HG03460 (cell line): Measurements from ENCODE around the gene KRTAP19-1.
"Not testable (repeated sequence)": the region's sequence is repeated elsewhere in the genome, so short reads cannot be mapped to it uniquely, and the experiment has no call there.

Experiments
- ATAC-seq: cut with Tn5 transposase; IDR thresholded peaks from one replicate; pipeline ENCODE4 v1.9.1; 2021; ENCODE audit not compliant: unreplicated experiment

KRTAP19-1 gene

DNA sequence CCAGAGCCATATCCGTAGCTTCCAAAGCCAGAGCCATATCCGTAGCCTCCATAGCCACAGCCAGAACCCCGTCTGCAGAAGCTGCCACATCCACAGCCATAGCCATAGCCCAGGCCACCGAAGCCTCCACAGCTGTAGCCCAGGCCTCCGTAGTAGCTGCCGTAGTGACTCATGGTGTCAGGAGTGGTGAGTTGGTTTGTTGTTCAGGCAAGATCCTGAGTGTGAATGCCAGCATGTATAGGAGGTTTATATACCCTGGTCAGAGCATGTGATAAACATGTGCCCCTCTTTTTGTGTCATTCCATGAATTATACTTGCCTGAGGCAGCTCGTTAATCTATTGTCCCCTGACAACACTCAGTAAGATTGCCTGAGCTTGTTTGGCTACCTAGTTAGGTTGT is at the start of gene KRTAP19-1:
KRTAP19-1 (minus strand) TSS at position 223 of the 400 bp plus-strand sequence; CDS start at position 173, 50 bp downstream.
- no peak for ATAC-seq

DNA sequence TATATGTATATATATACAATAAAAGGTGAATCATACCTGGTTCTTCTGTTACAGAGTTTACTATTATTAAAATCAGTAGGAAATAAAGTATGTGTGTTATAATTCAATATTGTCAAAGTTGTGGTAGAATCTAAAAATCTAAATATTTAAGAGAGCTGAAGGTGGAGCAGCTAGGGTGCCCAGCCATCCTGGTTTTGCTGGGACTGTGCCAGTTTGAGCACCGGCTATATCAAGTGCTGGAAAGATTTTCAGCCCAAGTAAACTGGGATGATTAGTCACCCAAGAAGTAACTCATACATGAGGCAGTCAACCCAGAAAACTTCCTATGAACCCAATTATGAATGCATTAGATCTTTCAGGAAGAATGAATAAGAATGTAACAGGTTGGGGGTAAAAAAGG is 38.7 kb upstream of the KRTAP19-1 start:
- ATAC-seq, result no peak

DNA sequence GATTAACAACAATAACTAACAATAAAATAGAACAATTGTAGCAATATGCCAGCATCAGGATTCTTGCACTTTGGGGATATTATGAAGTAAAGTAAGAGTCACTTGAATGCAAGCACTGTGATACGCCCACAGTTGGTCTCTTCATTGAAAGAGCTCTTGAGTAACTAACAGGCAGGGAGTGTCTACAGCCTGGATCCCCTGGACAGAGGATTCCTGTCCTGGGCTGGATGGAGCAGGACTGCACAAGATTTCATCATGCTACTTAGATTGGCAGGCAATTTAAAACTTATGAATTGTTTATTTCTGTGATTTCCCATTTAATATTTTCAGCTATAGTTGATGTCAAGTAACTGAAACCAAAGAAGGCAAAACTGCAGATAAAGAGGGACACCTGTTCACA is 35.5 kb upstream of the KRTAP19-1 start:
- ATAC-seq, result no peak

DNA sequence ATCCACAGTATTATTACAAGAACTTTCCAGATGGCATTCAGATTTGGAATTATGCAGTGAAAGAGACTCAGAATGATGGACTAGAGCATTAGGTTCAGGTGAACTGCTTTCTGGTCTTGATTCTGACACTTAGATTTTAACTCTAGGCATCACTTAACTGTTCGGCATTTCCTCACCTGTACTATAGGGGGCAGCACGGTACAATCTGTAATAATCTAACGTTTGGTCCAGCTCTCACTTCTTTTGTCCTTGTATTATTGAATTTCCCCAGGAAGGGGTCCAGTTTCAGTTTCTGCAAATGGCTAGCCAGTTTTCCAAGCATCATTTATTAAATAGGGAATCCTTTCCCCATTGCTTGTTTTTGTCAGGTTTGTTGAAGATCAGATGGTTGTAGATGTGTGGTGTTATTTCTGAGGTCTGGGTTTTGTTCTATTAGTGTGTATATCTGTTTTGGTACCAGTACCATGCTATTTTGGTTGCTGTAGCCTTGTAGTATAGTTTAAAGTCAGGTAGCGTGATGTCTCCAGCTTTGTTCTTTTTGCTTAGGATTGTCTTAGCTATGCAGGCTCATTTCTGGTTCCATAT is 25.5 kb upstream of the KRTAP19-1 start:
- ATAC-seq, result not testable (repeated sequence)

DNA sequence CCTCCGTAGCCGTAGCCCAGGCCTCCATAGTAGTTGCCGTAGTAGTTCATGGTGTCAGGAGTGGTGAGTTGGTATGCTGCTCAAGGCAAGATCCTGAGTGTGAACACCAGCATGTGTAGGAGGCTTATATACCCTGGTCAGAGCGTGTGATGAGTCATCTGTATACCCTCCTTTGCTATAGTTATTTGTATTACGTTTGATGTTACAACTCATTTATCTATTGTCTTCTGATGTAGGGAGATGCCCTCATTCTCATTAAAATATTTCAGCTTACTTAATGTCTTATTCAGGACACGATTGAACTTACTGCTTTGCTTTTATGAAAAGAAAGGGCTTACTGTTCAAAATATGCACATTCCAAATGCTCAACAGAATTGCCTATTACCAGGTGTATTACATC is 21.9 kb upstream of the KRTAP19-1 start, which contains the start of gene KRTAP19-5:
KRTAP19-5 (minus strand) TSS at position 101 of the 400 bp plus-strand sequence; CDS start at position 50, 51 bp downstream.
- no peak for ATAC-seq

DNA sequence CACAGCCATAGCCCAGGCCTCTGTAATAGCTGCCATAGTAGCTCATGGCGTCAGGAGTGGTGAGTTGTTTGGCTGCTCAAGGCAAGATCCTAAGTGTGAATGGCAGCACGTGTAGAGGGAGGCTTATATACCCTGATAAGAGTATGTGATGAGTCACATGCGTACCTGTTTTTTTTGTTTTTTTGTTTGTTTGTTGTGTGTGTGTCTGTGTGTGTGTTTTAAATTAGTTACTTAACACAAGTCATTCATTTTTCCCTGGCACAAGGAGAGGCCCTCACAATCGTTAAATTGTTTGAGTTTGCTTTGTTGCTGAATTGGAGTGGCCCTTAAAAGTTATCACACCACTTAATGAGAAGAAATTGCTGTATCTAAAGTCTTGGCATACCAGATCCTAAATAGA is 16.9 kb upstream of the KRTAP19-1 start, which contains the start of gene KRTAP19-4:
KRTAP19-4 (minus strand) TSS at position 101 of the 400 bp plus-strand sequence; CDS start at position 46, 55 bp downstream.
- no peak for ATAC-seq

DNA sequence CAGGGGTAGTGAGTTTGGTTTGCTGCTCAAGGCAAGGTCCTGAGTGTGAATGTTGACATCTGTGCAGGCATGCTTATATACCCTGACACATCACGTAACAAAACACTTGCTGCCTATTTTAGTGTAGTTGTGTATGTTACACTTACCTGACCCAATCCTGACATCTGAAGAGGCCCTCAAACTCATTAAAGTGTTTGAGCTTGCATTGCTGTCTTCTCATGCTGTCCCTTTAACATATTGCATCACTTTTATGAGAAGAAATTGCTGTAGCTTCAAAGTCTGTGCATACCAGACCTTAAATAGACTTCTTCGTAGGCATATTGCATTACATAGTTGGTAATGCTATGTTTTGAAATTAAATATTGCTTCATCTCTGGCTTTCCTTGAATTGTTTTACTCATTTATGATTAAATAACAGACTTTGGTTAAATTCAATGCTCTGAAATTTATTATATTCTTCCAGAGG is 11.8 kb upstream of the KRTAP19-1 start, which contains the start of gene KRTAP19-3:
KRTAP19-3 (minus strand) TSS at position 51 of the 466 bp plus-strand sequence. CDS start 56 bp downstream, outside the sequence.
- ATAC-seq, result no peak

DNA sequence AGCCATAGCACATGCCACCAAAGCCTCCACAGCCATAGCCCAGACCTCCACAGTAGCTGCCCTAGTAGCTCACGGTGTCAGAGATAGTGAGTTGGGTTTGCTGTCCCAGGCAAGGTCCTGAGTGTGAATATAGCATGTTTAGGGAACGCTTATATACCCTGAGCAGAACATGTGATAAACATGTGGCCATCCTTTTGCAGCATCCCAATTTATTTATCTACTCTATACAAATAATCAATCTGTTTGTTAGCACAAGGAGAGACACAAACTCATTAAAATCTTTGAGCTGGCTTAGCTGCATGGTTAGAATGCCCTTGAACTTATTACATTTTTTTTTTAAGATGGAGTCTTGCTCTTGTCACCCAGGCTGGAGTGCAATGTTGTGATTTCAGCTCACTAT is 7.2 kb upstream of the KRTAP19-1 start, which contains the start of gene KRTAP19-2:
KRTAP19-2 (minus strand) TSS at position 101 of the 400 bp plus-strand sequence; CDS start at position 13, 88 bp downstream.
- no peak for ATAC-seq

DNA sequence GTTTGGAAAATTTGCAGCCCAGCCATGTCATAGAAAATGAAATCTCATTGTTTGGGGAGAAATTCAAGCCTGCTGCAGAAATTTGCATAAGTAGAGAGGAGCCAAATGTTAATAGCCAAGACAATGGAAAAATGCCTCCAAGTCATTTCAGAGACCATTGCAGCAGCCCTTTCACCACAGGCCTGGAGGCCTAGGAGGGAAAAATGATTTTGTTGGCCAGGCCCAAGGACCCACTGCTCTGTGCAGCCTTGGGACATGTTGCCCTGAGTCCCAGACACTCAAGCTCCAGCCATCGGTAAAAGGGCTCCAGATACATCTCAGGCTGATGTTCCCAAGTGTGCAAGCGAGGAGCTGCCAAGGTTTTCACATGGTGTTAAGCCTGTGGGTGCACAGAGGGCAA is 6.0 kb upstream of the KRTAP19-1 start:
- ATAC-seq, result no peak

DNA sequence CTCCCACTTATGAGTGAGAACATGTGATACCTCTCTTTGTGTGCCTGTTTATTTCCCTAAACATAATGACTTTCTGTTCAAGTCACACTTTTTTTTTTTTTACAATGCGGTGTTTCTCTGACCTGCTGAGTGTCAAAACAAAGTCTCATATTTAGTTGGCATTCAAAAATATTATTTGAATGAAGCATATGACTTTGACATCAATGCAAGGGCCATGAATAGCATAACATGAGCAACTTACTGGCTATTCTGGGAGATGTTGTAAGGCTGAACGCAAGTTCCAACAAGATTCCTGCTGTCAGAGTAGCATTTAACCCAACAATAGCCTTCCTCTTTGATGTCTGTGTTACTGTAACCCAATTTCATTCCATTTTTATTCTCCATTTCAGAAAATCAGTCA is 2.0 kb upstream of the KRTAP19-1 start:
- no peak for ATAC-seq

DNA sequence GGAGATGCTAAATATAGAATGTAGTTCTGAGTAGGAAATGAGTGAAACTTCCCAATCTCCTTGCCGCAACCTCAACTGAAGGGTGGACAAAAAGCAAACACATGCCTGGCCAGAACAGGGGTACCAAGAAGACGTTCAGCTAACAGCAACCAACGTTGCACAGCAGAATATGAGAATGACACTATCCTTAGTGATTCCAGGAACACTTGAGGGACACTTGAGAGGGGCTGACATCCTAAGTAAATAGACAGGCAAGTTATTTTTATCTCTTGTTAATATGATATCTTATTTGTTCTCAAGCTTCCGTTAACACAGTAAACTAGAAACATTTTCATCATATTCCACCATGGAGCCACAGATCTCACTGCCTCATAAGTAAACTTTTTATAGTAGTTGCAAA is 908 bp downstream of the KRTAP19-1 start:
- ATAC-seq, result no peak

DNA sequence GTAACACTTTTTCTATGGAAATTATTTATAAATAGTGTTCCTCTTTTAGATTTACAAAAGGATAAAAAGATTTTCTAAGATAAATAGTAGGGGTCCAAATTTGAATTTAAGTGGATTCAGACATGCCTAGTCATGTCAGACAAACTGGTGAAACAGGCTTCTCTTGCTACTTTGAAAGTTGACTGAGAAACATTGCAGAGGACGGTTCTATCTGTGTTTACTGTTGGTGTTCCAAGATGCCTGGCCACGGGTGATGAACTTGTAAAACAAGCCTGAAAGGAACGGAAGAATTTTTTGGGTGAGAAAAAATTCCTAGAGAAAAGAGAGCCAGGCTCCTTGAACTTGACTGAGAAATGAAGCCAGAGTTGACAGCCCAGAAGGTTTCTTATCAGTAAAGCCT is 2.2 kb downstream of the KRTAP19-1 start:
- ATAC-seq, result no peak

DNA sequence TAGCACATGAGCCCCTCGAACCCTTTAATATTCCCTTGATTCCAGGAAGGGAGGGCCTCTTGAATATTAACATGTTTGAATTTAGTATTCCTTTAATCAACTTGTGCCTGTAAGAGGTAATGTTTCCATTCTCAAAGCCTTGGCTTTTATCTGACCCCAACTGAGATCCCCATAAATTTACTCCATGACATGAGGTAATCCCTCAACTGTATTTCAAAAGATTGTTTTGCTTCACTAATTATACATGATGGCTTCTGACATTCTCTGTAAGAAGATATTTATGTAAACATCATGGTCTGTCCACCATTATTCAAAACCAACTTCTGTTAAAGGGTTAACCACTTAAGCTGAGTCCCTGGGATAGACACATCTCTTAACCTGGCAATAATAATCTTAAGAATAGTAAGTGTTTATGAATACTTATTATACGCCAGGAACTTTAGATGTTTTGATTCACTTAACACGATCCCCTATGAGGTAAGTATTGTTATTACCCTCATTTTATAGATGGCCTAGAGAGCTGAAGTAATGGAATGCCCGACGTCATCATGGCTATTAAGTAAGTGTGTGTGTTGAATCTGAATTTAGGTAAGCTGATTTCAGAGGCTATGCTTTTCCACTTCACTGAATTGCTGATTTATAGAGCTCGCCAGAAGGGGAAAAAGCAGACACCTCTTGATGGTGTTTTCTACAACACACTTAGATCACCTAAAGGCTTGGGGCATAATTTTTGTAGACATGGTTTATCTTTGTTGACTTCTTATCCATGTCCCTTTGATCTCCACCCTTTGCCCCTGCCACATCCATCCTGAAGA is 11.1 kb downstream of the KRTAP19-1 start:
- ATAC-seq, result no peak

DNA sequence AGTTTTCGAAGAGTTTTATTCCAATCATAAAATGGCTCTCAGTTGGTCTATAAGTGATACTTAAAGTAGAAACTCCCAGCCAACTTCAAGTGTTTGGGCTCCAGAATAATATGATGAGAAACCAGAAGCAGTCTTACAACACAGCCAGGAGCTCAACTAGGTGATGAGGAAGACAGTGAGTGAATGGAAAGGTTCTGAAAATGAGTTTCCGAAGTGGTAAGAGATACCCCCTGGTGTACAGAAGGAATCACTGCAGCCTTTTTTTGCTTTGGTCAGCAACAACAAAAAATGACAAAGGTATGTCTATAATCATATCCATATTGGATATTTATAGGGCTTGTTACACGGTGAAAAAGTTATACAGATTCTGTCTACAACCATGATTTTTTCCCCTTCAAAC is 16.5 kb downstream of the KRTAP19-1 start:
- no peak for ATAC-seq

DNA sequence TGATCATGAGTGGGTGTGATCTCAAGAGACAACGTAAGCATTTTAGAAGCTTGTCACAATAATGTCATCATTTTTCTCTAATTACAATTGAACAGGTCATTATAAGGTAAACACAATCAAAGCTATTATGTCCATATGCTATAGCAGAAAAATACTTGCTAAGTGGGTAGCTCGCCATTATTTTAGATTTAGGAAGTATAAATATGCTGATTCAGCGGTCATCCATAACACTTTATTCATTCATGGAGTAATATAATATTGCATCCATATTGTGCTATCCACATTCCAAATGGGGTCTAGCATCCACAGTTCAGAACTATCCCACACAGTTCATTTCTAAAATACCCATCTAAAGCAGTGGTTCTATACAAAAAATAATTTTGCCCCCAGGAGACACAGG is 31.7 kb downstream of the KRTAP19-1 start:
- no peak for ATAC-seq

DNA sequence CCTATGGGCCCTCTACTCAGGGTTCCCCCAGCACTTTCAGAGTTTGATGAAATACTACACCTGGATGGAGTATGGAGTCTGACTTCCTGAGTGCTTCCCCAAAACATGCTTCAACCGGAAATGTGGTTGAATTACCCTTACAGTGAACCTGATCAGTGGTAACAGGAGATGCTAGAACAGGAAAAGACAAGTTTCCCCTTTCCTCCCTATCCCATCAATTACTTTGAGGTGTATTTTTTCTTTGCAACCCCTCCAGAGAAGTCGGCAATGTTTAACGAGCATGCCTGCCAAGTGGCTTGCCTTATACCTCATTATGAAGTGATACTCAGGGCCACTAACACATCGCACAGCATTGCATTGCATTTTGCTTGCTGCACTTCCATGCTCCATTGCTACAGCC is 33.1 kb downstream of the KRTAP19-1 start:
- no peak for ATAC-seq

DNA sequence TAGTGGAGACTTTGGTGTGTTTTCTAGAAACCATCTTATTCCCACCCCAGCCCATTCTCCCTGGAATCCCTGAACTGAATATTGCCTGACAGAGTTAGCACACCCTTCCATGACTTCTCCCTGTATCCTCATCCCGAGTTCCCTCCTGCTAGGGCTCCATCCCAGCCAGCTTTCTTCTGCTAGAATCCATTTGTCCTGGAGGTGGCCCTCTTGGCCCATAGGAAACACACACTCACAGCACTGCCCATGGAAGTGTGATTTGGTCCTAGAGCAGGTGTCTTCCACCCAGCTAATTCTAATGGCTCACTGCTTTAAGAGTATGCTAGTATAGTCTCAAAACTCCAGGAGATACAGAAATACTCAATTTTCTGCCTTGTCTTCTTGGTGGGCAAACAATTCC is 36.0 kb downstream of the KRTAP19-1 start:
- no peak for ATAC-seq

DNA sequence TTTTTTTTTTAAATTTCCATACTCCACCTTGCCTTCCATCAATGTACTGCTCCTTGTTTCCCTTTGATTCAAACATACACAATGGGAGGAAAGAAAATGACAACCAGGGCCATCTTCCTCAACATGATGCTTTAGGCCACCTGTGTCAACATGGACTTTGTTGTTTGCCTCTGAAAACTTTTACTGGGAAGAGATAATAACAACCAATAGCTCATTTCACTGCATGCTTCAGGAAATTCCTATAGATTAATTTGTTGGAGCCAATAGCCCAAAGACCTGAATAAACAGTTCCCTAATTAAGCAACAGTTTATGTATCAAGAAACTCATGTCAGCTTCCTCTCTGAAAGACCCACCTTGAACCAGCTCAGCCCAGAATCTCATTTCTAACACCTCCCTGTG is 36.9 kb downstream of the KRTAP19-1 start:
- ATAC-seq, result no peak

DNA sequence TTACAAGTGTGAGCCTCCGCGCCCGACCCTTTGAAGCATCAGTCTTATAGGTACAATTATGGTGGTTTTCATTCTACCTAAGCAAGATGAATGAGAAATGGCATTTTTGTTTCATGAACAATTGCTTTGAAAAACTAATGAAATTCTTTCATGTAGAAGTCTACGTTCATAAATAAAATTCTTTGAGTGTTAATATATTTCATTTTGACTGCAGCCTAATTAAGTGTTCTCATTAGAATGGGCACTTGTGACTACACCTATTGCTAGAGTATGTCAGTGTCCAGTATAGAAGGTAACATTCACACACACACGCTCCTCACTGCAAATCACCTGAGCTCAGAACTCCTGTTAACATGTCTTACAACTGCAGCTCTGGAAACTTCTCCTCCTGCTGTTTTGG is 40.2 kb downstream of the KRTAP19-1 start, which contains the start of gene KRTAP15-1:
KRTAP15-1 (plus strand) TSS at position 301 of the 400 bp plus-strand sequence; CDS start at position 354, 53 bp downstream.
- no peak for ATAC-seq

DNA sequence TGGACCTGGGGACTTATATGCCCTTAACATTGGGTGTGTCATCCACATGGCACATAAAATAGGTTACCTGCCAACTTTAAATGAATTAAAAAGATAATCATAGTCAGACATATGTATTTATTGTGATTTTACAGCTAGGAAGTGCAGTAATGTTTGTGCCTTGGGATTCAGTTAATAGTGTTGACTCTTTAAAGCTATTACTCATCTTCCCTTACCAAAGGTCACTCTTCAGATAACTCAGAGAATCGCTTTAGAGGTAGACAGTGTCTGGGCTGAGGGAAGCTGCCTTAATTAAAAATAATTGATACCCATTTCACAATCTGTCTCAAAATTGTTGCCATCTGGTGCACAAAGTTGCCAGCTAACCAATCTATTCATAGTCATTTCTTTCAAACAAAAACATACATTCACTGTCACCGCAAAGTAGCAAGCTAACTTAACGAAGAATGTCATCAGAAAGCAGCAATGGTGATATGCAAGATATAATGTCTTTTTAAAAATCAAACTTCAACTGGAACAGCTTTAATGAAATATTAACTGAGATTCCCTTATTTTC is 43.1 kb downstream of the KRTAP19-1 start:
- no peak for ATAC-seq

DNA sequence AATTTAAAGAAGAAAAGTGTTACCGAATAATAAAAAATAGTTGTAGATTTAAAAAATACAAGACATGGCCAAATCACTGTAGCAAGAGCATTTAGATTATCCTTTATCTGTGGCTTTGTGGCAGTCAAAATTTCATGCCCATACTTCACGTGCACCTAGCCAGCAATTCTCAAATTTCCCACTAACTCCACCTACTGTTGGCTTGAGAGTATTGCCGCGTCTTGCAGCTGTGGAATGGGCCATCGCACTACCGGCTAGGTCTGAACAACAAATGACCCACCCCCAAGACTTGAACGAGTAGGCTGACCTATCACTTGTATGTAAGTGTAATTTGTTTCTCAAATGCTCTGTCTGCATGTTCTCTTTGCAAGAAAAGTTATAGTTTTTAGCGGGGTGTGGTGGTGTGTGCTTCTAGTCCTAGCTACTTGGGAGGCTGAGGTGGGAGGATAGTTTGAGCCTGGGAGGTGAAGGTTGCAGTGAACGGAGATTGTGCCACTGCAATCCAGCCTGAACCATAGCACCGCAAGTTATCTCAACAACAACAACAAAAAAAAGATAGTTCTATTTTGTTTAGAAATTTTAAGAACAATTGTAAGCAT is 46.0 kb downstream of the KRTAP19-1 start:
- peak; percentile 54 for ATAC-seq
